ENCODE data around the gene ADCY2.

- no peak for TF ChIP-seq CTCF (IDR thresholded peaks at IDR 0.05)
- TF ChIP-seq POLR2AphosphoS5 (IDR thresholded peaks at IDR 0.05), result no peak
Observed at GRCh38 chr5:7875151-7875550, 479.2 kb downstream of the ADCY2 start.
